Right renal cortex interstitium (tissue), 3 donors: Measurements from ENCODE around the gene P2RX5. TPM values are rescaled to one million over a fixed set of nuclear protein-coding genes. Genes with fewer than 3 reads are reported as not detected.
A peak's percentile ranks its signal among the peaks of the same experiment; 100 is the strongest.

Experiments used
- DNase-seq, 3 donors: peaks; one replicate each; pipeline ENCODE4 v3.0.0-alpha.2; 2013; ENCODE audit warnings: low read depth in 3 of 3, low spot score in 2 of 3
- polyA plus RNA-seq, 3 donors: library from polyadenylated mRNA; unstranded; fragments of 120-200 nt; gene quantifications; one replicate each; pipeline ENCODE4 v1.2.1, GENCODE V29; 2013; ENCODE audit not compliant: insufficient read length in 3 of 3

Gene P2RX5
- polyA plus RNA-seq, 3 donors, result 1.2 to 1.6 (median 1.4) TPM

GRCh38 chr17:3682033-3682432, 13.9 kb downstream of the P2RX5 start:
- DNase-seq, result no peak

- DNase-seq, result no peak
Measured at GRCh38 chr17:3681565-3681964, 14.4 kb downstream of the P2RX5 start.

GRCh38 chr17:3681057-3681456, 14.9 kb downstream of the P2RX5 start:
- DNase-seq, result no peak

- no peak for DNase-seq
Measured at GRCh38 chr17:3679531-3680126, 16.3 kb downstream of the P2RX5 start.

- no peak for DNase-seq
Measured at GRCh38 chr17:3678821-3679530, 17.0 kb downstream of the P2RX5 start.

GRCh38 chr17:3678095-3678820, 17.7 kb downstream of the P2RX5 start:
- DNase-seq, result no peak

- DNase-seq, result no peak
Measured at GRCh38 chr17:3675886-3676285, 20.1 kb downstream of the P2RX5 start.

GRCh38 chr17:3672571-3672970, 23.4 kb downstream of the P2RX5 start:
- no peak for DNase-seq

- DNase-seq, result no peak
Measured at GRCh38 chr17:3669548-3669947, 26.4 kb downstream of the P2RX5 start.

GRCh38 chr17:3669085-3669347, 26.9 kb downstream of the P2RX5 start:
- DNase-seq, result no peak

- peak; percentile 94 to 96 (median 94) for DNase-seq
Measured at GRCh38 chr17:3668279-3669084, 27.5 kb downstream of the P2RX5 start, which contains the start of the genes EMC6 and TAX1BP3. Gene EMC6, plus strand, starts transcription at chr17:3668812. Its CDS starts 335 bp downstream, at chr17:3669147. Gene TAX1BP3, minus strand, starts transcription at chr17:3668578. Its CDS starts 52 bp downstream, at chr17:3668526.

GRCh38 chr17:3667366-3668278, 28.3 kb downstream of the P2RX5 start:
- DNase-seq, result peak; percentile 53 to 76 (median 73)

- no peak for DNase-seq
Measured at GRCh38 chr17:3666516-3666915, 29.4 kb downstream of the P2RX5 start.

- no peak for DNase-seq
Measured at GRCh38 chr17:3665834-3666233, 30.1 kb downstream of the P2RX5 start.

GRCh38 chr17:3663102-3664011, 32.6 kb downstream of the P2RX5 start:
- DNase-seq, result no peak

- no peak for DNase-seq
Measured at GRCh38 chr17:3660311-3660891, 35.6 kb downstream of the P2RX5 start.

- DNase-seq, result no peak
Measured at GRCh38 chr17:3659541-3660111, 36.3 kb downstream of the P2RX5 start.

GRCh38 chr17:3658784-3659449, 37.0 kb downstream of the P2RX5 start:
- no peak for DNase-seq
